Middle frontal gyrus (tissue), 1 donor: Measurements from ENCODE around the gene GPX2.

ENCODE experiments used
- DNase-seq: peaks from one replicate; pipeline ENCODE4 v3.0.0-alpha.2; 2015; ENCODE audit warnings: low spot score; ENCODE audit errors: extremely low spot score

GPX2 gene

DNA sequence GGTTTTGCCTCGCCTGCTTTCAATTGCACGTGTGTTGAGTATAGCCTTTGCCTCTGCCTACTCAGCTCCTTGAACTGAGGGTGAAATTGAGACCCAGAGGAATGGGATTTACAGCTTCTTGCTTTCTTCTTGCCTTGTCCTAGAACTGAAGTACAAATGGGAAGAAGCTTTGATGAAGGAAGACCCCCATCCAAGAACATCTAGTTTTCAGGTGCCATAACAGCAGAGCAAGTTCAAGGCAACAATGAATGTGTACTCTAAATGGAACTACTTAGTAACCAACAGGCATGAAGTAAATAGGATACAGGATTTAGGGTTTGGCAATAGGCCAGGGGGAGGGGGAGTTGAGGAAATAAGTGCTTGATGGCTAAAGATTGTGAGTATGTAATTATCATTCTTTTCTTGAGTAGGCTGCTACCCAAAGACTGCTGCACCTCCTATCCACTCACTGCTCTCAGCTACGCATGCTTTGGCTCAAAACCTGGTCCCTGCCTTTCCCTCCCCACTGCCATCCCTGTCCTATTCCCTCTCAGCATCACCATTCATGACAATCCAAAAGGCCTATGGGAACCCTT lies 2.1 kb downstream of the GPX2 start:
- DNase-seq = no peak

- DNase-seq = no peak
These were observed 2.7 kb downstream of the GPX2 start for GRCh38 chr14:64939817-64940190.

- no peak for DNase-seq
These were observed 3.4 kb downstream of the GPX2 start for GRCh38 chr14:64938972-64939816.

- DNase-seq = no peak
These were observed 4.7 kb downstream of the GPX2 start for GRCh38 chr14:64937821-64938193.

- no peak for DNase-seq
These were observed 5.2 kb downstream of the GPX2 start for GRCh38 chr14:64937171-64937820.

DNA sequence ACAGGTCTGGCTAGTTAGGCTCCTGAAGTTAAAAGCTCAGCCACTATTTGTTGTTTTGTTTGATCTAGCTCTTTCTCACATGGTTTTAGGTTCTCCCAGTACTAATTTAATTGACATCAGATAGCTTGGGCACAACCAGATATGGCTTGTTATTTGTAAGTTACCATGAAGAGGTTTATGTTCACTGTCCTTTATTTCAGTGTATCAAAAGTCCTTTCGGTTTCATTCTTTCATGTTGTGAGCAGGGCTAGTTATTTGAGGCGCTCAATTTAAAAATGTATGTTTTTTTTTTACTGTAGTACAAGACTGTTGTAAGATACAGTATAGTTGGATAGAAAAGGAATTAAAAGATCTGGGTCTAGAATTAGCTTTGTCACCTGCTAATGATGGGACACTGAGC lies 7.0 kb downstream of the GPX2 start:
- no peak for DNase-seq

- DNase-seq = no peak
These were observed 8.1 kb downstream of the GPX2 start for GRCh38 chr14:64934338-64934929.

DNA sequence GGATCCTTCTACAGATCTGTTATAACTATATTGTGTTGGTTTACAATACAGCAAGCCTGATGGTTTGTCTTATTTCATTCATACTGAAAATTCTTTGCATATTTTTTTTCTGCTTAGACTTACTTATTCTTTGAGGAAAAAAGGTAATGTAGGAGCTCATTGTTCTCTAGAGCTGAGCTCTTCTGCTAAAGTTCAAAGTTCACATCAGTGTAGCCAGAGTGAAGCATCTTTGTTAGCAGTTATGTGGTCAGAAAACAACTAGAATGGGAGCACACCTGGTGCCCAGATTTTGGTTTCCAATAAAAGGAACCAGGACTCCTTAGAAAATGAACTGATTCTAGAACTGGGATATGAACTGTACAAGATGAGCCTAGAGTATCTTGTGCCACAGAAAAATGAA lies 10.3 kb downstream of the GPX2 start:
- no peak for DNase-seq

- no peak for DNase-seq
These were observed 11.4 kb downstream of the GPX2 start for GRCh38 chr14:64931123-64931522.

DNA sequence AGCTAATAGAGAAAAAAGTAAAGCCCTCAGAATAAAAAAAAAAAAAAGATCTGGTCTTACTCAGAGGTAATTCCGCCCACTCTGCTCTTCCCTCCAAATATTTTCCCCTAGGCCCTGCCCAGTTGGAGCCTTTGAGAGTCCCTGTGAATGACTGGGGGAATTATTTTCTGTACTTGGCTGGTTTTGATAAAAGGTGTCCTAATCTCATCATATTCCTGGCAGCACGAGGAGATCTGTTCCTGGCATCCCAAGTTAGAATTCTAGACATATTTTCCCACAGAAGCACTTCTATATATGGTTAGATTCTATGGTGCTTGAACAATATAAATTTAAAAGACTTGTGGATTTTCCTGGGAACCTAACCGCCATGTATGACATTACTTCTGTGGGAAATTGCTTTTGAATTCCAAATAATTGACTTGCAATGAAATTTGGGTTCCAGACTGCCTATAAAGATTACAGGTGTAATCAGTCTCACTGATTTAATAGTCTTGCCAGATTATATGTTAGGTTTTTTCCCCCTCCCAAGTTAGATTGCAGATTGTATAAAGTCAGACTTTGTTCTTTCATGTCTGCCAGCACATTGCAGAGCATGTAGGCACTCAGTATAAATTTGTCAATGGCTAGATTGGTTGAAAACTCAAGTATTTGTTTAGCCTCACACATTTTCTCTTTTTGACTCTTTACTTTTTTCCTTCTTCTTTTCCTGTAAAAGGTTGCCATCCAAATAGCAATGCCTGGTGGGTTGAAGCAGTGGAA lies 12.3 kb downstream of the GPX2 start:
- no peak for DNase-seq

GRCh38 chr14:64929014-64929359 lies 13.6 kb downstream of the GPX2 start:
- DNase-seq = no peak

DNA sequence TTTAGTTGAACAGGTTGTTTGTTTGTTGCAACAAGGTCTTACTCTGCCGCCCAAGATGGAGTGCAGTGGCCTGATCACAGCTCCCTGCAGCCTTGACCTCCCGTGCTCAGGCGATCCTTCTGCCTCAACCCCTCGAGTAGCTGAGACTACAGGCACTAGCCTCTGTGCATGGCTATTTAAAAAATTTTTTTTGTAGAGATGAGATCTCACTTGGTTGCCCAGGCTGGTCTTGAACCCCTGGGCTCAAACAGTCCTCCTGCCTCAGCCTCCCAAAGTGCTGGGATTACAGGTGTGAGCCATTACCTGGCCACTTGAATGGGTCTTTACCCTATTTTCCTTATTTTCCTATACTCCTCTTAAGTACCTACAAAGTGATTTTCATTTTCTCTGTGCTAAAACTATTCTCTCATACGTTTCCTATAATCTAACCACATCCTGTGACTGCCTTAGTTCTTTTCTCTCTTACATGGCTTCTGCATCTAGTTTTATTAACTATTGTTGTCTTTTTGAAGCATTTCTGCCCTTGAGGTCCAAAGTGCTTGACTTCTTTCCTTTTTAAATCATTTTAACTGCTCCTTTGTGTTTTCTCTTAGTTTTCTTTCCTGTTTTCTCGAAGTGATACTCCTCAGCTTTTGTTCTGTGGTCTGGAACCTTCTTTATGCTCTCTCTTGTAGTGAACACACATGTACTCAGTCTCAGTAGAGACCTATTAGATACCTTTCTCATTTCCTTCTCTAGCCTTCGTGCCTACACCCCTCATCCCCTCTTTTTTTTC lies 14.1 kb downstream of the GPX2 start:
- no peak for DNase-seq

GRCh38 chr14:64927031-64927430 lies 15.5 kb downstream of the GPX2 start:
- no peak for DNase-seq

DNA sequence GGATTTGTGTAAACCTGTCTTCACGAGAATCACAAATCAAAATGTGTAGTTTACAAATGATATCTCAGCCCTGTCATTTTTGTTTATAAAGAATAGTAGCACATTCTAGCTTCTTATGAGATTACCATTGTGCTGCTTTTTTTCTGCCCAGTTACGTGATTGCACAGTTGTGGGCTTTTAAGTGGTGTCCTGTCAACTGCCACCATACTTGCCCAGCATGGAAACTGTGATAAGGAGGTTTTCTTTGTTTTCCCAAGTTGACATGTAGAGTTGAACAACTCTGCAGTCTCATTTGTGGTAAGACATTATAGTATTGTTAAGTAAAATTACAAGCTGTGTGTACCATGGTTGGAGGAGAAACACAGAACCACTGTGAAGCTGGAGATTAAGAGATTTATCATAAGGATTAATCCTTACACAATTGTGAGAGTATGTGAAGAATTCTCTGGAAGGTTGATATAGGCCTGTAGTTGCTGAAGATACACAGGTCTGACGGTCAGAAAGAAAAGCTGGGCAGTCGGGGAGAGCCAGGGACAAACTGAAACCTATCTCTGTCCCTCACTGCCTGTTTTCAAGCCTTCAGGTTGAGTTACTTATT lies 16.0 kb downstream of the GPX2 start:
- DNase-seq = no peak

DNA sequence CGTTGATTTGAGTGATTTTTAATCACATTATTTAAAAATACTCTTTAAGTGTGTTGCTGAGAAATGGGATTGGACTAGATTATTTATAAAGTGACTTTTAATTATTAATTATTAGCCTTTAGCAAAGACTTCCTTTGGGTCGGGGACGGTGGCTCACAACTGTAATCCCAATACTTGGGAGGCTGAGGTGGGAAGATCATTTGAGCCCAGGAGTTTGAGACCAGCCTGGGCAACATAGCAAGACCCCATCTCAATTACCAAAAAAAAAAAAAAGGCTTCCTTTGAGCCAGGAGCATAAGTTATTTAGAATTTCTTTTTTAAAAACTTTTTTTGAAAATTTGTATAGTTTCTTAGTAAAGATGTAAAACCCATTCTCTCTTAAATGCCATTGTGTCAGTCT lies 19.5 kb downstream of the GPX2 start:
- DNase-seq = no peak

GRCh38 chr14:64920465-64920864 lies 22.1 kb downstream of the GPX2 start:
- no peak for DNase-seq

GRCh38 chr14:64919618-64920017 lies 22.9 kb downstream of the GPX2 start:
- DNase-seq = no peak

GRCh38 chr14:64919215-64919614 lies 23.3 kb downstream of the GPX2 start:
- DNase-seq = no peak

DNA sequence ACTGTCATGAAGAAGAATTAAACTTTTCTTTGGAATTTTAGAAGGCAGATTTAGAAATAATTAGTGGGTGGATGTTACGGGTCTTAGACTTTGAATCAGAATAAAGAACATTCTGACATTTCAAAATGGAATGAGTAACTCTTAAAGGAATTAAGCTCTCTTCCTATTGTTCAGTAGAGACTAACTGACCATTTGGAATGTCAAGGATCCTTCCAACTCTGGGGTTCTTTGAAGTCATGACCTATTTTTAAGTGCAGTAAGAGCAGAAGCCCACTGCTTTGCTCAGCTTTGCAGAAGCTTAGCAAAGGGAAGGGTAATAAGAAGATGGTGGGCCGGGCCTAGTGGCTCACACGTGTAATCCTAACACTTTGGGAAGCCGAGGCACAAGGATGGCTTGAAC lies 24.3 kb downstream of the GPX2 start:
- DNase-seq = no peak

DNA sequence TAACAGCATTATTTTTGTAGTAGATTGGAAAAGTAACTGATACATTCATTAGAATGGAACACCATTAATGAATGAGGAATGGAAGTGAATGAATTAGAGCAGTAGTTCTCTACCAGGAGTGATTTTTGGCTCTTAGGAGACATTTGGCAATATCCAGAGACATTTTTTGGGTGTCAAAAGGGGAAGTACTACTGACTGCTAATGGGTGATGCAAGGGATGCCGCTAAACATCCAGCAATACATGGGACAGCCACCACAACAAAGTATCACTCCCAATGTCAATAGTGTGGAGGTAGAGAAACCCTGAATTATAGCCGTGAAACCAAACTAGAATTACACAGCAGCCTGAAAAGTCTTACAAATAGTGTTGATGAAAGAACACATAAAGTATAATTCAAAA lies 26.7 kb downstream of the GPX2 start:
- no peak for DNase-seq

DNA sequence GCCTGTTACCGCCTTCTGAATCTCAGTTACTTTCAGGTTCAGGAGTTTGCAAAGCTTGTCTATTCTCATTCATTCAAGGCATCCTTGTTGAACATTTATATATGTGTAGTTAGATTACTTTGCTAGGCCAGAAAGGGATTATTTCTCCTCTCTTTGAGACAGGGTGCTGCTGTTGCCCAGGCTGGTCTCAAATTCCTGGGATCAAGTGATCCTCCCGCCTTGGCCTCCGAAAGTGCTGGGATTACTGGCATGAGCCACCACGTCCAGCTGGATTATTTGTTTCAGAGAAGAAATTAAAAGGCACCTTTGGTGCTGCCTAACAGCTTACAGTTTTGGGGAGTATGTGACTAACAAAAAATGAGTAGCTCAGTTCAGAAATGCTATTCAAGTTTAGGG lies 27.5 kb downstream of the GPX2 start:
- no peak for DNase-seq
